Activated gamma-delta T cell treated with anti-CD3 and anti-CD28 coated beads, Interleukin-2, amount 50 U/mL, for 16 hours (primary cell): ENCODE data around the gene DDX51.

Experiments
- DNase-seq: peaks from one replicate; pipeline ENCODE4 v3.0.0-alpha.2; 2020; ENCODE audit warnings: low read depth

DDX51 gene

GRCh38 chr12:132179431-132180362 is 35.6 kb upstream of the DDX51 start:
- DNase-seq, result no peak

GRCh38 chr12:132178801-132179401 is 34.8 kb upstream of the DDX51 start:
- DNase-seq, result no peak

- DNase-seq, result no peak
Observed at GRCh38 chr12:132178316-132178715, 34.2 kb upstream of the DDX51 start.

GRCh38 chr12:132176920-132177551 is 32.9 kb upstream of the DDX51 start:
- no peak for DNase-seq

GRCh38 chr12:132176385-132176919 is 32.3 kb upstream of the DDX51 start:
- DNase-seq, result no peak

GRCh38 chr12:132175496-132176384 is 31.6 kb upstream of the DDX51 start:
- DNase-seq, result no peak

GRCh38 chr12:132174839-132175490 is 30.8 kb upstream of the DDX51 start:
- DNase-seq, result no peak

GRCh38 chr12:132174015-132174838 is 30.1 kb upstream of the DDX51 start:
- DNase-seq, result no peak

- DNase-seq, result no peak
Observed at GRCh38 chr12:132173135-132174014, 29.3 kb upstream of the DDX51 start.

GRCh38 chr12:132172619-132173018 is 28.5 kb upstream of the DDX51 start:
- no peak for DNase-seq

GRCh38 chr12:132171968-132172521 is 27.9 kb upstream of the DDX51 start:
- DNase-seq, result no peak

GRCh38 chr12:132171293-132171967 is 27.3 kb upstream of the DDX51 start:
- no peak for DNase-seq

- DNase-seq, result no peak
Observed at GRCh38 chr12:132170637-132171292, 26.6 kb upstream of the DDX51 start.

- no peak for DNase-seq
Observed at GRCh38 chr12:132170094-132170636, 26.0 kb upstream of the DDX51 start.

GRCh38 chr12:132169376-132169775 is 25.3 kb upstream of the DDX51 start:
- no peak for DNase-seq

- DNase-seq, result no peak
Observed at GRCh38 chr12:132168311-132169031, 24.4 kb upstream of the DDX51 start.
